B cell (primary cell): ENCODE results near the gene PROM1.

Source experiments
- CTCF ChIP-seq: fragments of 200-600 bp; IDR thresholded peaks from one replicate; pipeline ENCODE4 v1.8.0; 2022; ENCODE audit warnings: antibody characterized with exemption, mild to moderate bottlenecking
- EZH2 ChIP-seq: IDR thresholded peaks from 2 replicates; pipeline ENCODE4 v1.6.1; 2012; ENCODE audit warnings: borderline replicate concordance, low read depth, mild to moderate bottlenecking, moderate library complexity, low read length; ENCODE audit not compliant: insufficient read depth, poor library complexity, severe bottlenecking

GRCh38 chr4:16035843-16036242 lies 48.0 kb downstream of the PROM1 start:
- TF ChIP-seq CTCF, result no peak
- TF ChIP-seq EZH2, result no peak
